Tibial nerve (tissue), 4 donors: ENCODE results near the gene CDO1. TPM values are rescaled to one million over a fixed set of nuclear protein-coding genes. Genes with fewer than 3 reads are reported as not detected.

Experiments used
- DNase-seq, 2 donors: peaks; one replicate each; pipeline ENCODE4 v3.0.0-alpha.2; 2019; ENCODE audit warnings: low spot score in 2 of 2
- H3K27ac ChIP-seq, 4 donors: fragments of 200-600 bp; sonication (generic) in 3 of 4; one replicate each; pipeline ENCODE4 v1.5.1; 2017 to 2019; ENCODE audit warnings: mild to moderate bottlenecking in 1 of 4
- H3K27me3 ChIP-seq, 2 donors: fragments of 200-600 bp; sonication (generic) in 1 of 2; one replicate each; pipeline versions ENCODE4 v1.5.1 to v1.6.0; 2017 to 2019
- H3K36me3 ChIP-seq, 3 donors: fragments of 200-600 bp; sonication (generic); one replicate each; pipeline ENCODE4 v1.5.1; 2018 to 2019
- H3K4me1 ChIP-seq, 4 donors: fragments of 200-600 bp; sonication (generic) in 3 of 4; one replicate each; pipeline ENCODE4 v1.5.1; 2017 to 2019
- H3K4me3 ChIP-seq, 4 donors: fragments of 200-600 bp; sonication (generic) in 3 of 4; one replicate each; pipeline ENCODE4 v1.5.1; 2017 to 2019; ENCODE audit warnings: mild to moderate bottlenecking in 1 of 4, moderate library complexity in 1 of 4
- H3K9me3 ChIP-seq, 4 donors: fragments of 200-600 bp; sonication (generic) in 3 of 4; one replicate each; pipeline ENCODE4 v1.5.1; 2017 to 2019
- CTCF ChIP-seq, 5 experiments: fragments of 200-600 bp in 3 of 5; fragments of 450-650 bp in 2 of 5; sonication (generic) in 3 of 5; IDR thresholded peaks; one replicate each; pipeline ENCODE4 v1.5.1; 2016 to 2019; ENCODE audit warnings: antibody characterized with exemption in 5 of 5, mild to moderate bottlenecking in 3 of 5, moderate library complexity in 2 of 5
- EP300 ChIP-seq, 2 donors: sonication (generic); formaldehyde crosslinking; IDR thresholded peaks; one replicate each; pipeline ENCODE4 v1.6.1; 2017; ENCODE audit warnings: antibody characterized with exemption in 2 of 2, mild to moderate bottlenecking in 1 of 2
- POLR2A ChIP-seq, 2 donors: fragments of 450-650 bp; IDR thresholded peaks; one replicate each; pipeline ENCODE4 v1.6.1; 2017; ENCODE audit warnings: antibody characterized with exemption in 2 of 2, mild to moderate bottlenecking in 2 of 2, moderate library complexity in 2 of 2
- WGBS, 2 donors: methylation state at CpG; one replicate each; pipeline ENCODE4 v1.1.5; 2018; 5-methylcytosine and 5-hydroxymethylcytosine counted together
- total RNA-seq, 4 donors: library from RNA; depleted of rRNA; stranded (reverse); fragments of >200 nt; gene quantifications; one replicate each; pipeline ENCODE4 v1.1.0, GENCODE V29; 2016

Gene CDO1
- total RNA-seq, 4 donors from 2014 or later: 536 to 1,379 (median 988) TPM

GRCh38 chr5:115847290-115847689 lies 30.8 kb upstream of the CDO1 start:
- WGBS, 2 donors: 83 to 87% methylated on average over 7 of the region's 7 CpGs
- H3K4me1 ChIP-seq: peaks cover 0 to 69% (median 21%) of the 10 kb centered on the region in 4 donors
- H3K36me3 ChIP-seq: no peaks in the 10 kb centered on the region

GRCh38 chr5:115844321-115844817 lies 27.9 kb upstream of the CDO1 start:
- no peaks in the 10 kb centered on the region for H3K27me3 ChIP-seq
- DNase-seq: no peak
- H3K4me1 ChIP-seq: peaks cover 0 to 56% (median 28%) of the 10 kb centered on the region in 4 donors
- 63 to 65% methylated on average over 7 of the region's 7 CpGs for WGBS, 2 donors
- no peaks in the 10 kb centered on the region for H3K36me3 ChIP-seq
- TF ChIP-seq POLR2A (IDR thresholded peaks at IDR 0.05) (no peak), EP300 (IDR thresholded peaks at IDR 0.05) (no peak), CTCF (IDR thresholded peaks at IDR 0.05) (no peak)
- H3K9me3 ChIP-seq: no peaks in the 10 kb centered on the region
- no peak overlapping the region for H3K4me3 ChIP-seq
- H3K27ac ChIP-seq: no peak overlapping the region

More at GRCh38 chr5:115847290-115847689, 30.8 kb upstream of the CDO1 start:
- Histone ChIP-seq H3K27me3 (no peaks in the 10 kb centered on the region), H3K9me3 (no peaks in the 10 kb centered on the region), H3K4me3 (no peak overlapping the region), H3K27ac (no peak overlapping the region)
- no peak for TF ChIP-seq POLR2A (IDR thresholded peaks at IDR 0.05)
- no peak for TF ChIP-seq EP300 (IDR thresholded peaks at IDR 0.05)
- TF ChIP-seq CTCF (IDR thresholded peaks at IDR 0.05): no peak
- no peak for DNase-seq

GRCh38 chr5:115843444-115844130 lies 27.1 kb upstream of the CDO1 start:
- DNase-seq: no peak
- Histone ChIP-seq H3K4me3 (peak overlapping the region in 2 of 4 donors; percentile 84 to 94), H3K36me3 (no peaks in the 10 kb centered on the region), H3K9me3 (no peaks in the 10 kb centered on the region), H3K4me1 (peaks cover 0 to 61% (median 33%) of the 10 kb centered on the region in 4 donors), H3K27me3 (no peaks in the 10 kb centered on the region), H3K27ac (no peak overlapping the region)
- 73 to 75% methylated on average over 6 of the region's 6 CpGs for WGBS, 2 donors
- TF ChIP-seq POLR2A (IDR thresholded peaks at IDR 0.05) (no peak), CTCF (IDR thresholded peaks at IDR 0.05) (no peak), EP300 (IDR thresholded peaks at IDR 0.05) (no peak)

- Histone ChIP-seq H3K9me3 (no peaks in the 10 kb centered on the region), H3K4me1 (peaks cover 0 to 68% (median 36%) of the 10 kb centered on the region in 4 donors), H3K27me3 (no peaks in the 10 kb centered on the region), H3K27ac (peak overlapping the region; percentile 89 to 97 (median 94)), H3K36me3 (no peaks in the 10 kb centered on the region), H3K4me3 (peak overlapping the region; percentile 73 to 97 (median 89))
- DNase-seq: no peak
- no peak for TF ChIP-seq CTCF (IDR thresholded peaks at IDR 0.05)
- no peak for TF ChIP-seq POLR2A (IDR thresholded peaks at IDR 0.05)
- no peak for TF ChIP-seq EP300 (IDR thresholded peaks at IDR 0.05)
- WGBS, 2 donors: 16 to 25% methylated on average over 3 of the region's 3 CpGs
Observed at GRCh38 chr5:115842952-115843351, 26.5 kb upstream of the CDO1 start.
